Measurements from ENCODE around the gene CHST9.

CHST9 gene

GRCh38 chr18:26922313-26922712 lies 262.8 kb downstream of the CHST9 start:
- no peak overlapping the region for H2AFZ ChIP-seq (ENCODE audit: low read length)
- H3K27ac ChIP-seq (ENCODE audit: low read depth, low read length, poor library complexity, severe bottlenecking) = no peak overlapping the region

GRCh38 chr18:26920644-26921043 lies 264.5 kb downstream of the CHST9 start:
- H4K20me1 ChIP-seq (ENCODE audit: insufficient read depth, low read length) = no peaks in the 10 kb centered on the region
- H3K27ac ChIP-seq (ENCODE audit: low read depth, low read length, poor library complexity, severe bottlenecking) = no peak overlapping the region
- no peaks in the 10 kb centered on the region for H3K4me1 ChIP-seq (ENCODE audit: insufficient read depth, low read length, severe bottlenecking)
- H3K9me2 ChIP-seq (ENCODE audit: low read depth, low read length) = no peaks in the 10 kb centered on the region
- peaks cover under 1% of the 10 kb centered on the region; the same call in 1 of the 2 replicates for H3K27me3 ChIP-seq (ENCODE audit: insufficient read depth, low read length)
- H2AFZ ChIP-seq (ENCODE audit: low read length) = no peak overlapping the region
- H3K4me2 ChIP-seq (ENCODE audit: low read length) = no peak overlapping the region
- no peak overlapping the region for H3K4me3 ChIP-seq (ENCODE audit: low read depth, low read length, poor library complexity, severe bottlenecking)
- no peak for TF ChIP-seq EZH2 (IDR thresholded peaks at IDR 0.05; ENCODE audit: borderline replicate concordance, low read length)
- TF ChIP-seq CTCF (IDR thresholded peaks at IDR 0.05; ENCODE audit: low read length) = no peak
- H3K9ac ChIP-seq (ENCODE audit: low read length) = no peak overlapping the region
- no peaks in the 10 kb centered on the region for H3K9me3 ChIP-seq (ENCODE audit: low read length)
- no peaks in the 10 kb centered on the region for H3K36me3 ChIP-seq (ENCODE audit: insufficient read depth, low read length)
- H3K79me2 ChIP-seq (ENCODE audit: insufficient read depth, low read length) = no peaks in the 10 kb centered on the region
- no peaks in the 10 kb centered on the region for H3F3A ChIP-seq (ENCODE audit: insufficient read depth, low read length)

More at GRCh38 chr18:26922313-26922712, 262.8 kb downstream of the CHST9 start:
- Histone ChIP-seq H3K27me3 (ENCODE audit: insufficient read depth, low read length) (no peaks in the 10 kb centered on the region), H3K79me2 (ENCODE audit: insufficient read depth, low read length) (no peaks in the 10 kb centered on the region), H3K9me2 (ENCODE audit: low read depth, low read length) (no peaks in the 10 kb centered on the region), H3K36me3 (ENCODE audit: insufficient read depth, low read length) (no peaks in the 10 kb centered on the region), H3K4me3 (ENCODE audit: low read depth, low read length, poor library complexity, severe bottlenecking) (no peak overlapping the region), H4K20me1 (ENCODE audit: insufficient read depth, low read length) (no peaks in the 10 kb centered on the region), H3F3A (ENCODE audit: insufficient read depth, low read length) (no peaks in the 10 kb centered on the region), H3K4me2 (ENCODE audit: low read length) (no peak overlapping the region), H3K9me3 (ENCODE audit: low read length) (no peaks in the 10 kb centered on the region), H3K4me1 (ENCODE audit: insufficient read depth, low read length, severe bottlenecking) (no peaks in the 10 kb centered on the region), H3K9ac (ENCODE audit: low read length) (no peak overlapping the region)
- TF ChIP-seq CTCF (IDR thresholded peaks at IDR 0.05; ENCODE audit: low read length) = no peak

- H3K27me3 ChIP-seq (ENCODE audit: insufficient read depth, low read length) = peaks cover 3% of the 10 kb centered on the region; the same call in 1 of the 2 replicates
- no peak overlapping the region for H3K27ac ChIP-seq (ENCODE audit: low read depth, low read length, poor library complexity, severe bottlenecking)
- no peak overlapping the region for H3K4me3 ChIP-seq (ENCODE audit: low read depth, low read length, poor library complexity, severe bottlenecking)
- TF ChIP-seq EZH2 (IDR thresholded peaks at IDR 0.05; ENCODE audit: borderline replicate concordance, low read length) = no peak
- no peak for TF ChIP-seq CTCF (IDR thresholded peaks at IDR 0.05; ENCODE audit: low read length)
- no peak overlapping the region for H3K4me2 ChIP-seq (ENCODE audit: low read length)
- no peak overlapping the region for H3K9ac ChIP-seq (ENCODE audit: low read length)
- H3K79me2 ChIP-seq (ENCODE audit: insufficient read depth, low read length) = no peaks in the 10 kb centered on the region
- no peaks in the 10 kb centered on the region for H4K20me1 ChIP-seq (ENCODE audit: insufficient read depth, low read length)
- no peaks in the 10 kb centered on the region for H3K9me3 ChIP-seq (ENCODE audit: low read length)
- no peak overlapping the region for H2AFZ ChIP-seq (ENCODE audit: low read length)
- no peaks in the 10 kb centered on the region for H3K4me1 ChIP-seq (ENCODE audit: insufficient read depth, low read length, severe bottlenecking)
- no peaks in the 10 kb centered on the region for H3K9me2 ChIP-seq (ENCODE audit: low read depth, low read length)
- H3F3A ChIP-seq (ENCODE audit: insufficient read depth, low read length) = no peaks in the 10 kb centered on the region
- no peaks in the 10 kb centered on the region for H3K36me3 ChIP-seq (ENCODE audit: insufficient read depth, low read length)
Observed at GRCh38 chr18:26919627-26920026, 265.5 kb downstream of the CHST9 start.

Measured in OCI-LY1 (cell line).